ENCODE results near the gene JHY. TPM values are rescaled to one million over a fixed set of nuclear protein-coding genes. Genes with fewer than 3 reads are reported as not detected.
"Not testable (repeated sequence)": the region's sequence is repeated elsewhere in the genome, so short reads cannot be mapped to it uniquely, and the experiment has no call there.

Gene JHY
- total RNA-seq, 1 experiment from 2014 or later, result 0.79 TPM

- Mint-ChIP-seq H3K4me1 (no peaks in the 10 kb centered on the region), H3K36me3 (ENCODE audit: insufficient read depth in 1 of 3, low read depth in 3 of 3) (no peaks in the 10 kb centered on the region), H3K9me3 (no peaks in the 10 kb centered on the region), H3K27me3 (ENCODE audit: low read depth) (peaks cover 7% of the 10 kb centered on the region), H3K4me3 (no peak overlapping the region), H3K27ac (no peak overlapping the region)
- Histone ChIP-seq H2BK120ac (ENCODE audit: low read depth, low read length, poor library complexity, severe bottlenecking) (no peak overlapping the region), H3K14ac (ENCODE audit: insufficient read depth, low read length) (no peak overlapping the region), H2BK20ac (ENCODE audit: low read depth, low read length, poor library complexity, severe bottlenecking) (no peak overlapping the region), H3K27me3 (ENCODE audit: insufficient read depth, low read length) (no peaks in the 10 kb centered on the region), H3K79me2 (ENCODE audit: insufficient read depth, low read length) (no peaks in the 10 kb centered on the region), H4K8ac (replicated peaks; ENCODE audit: insufficient read length, low read depth, low read length) (no peak overlapping the region), H2AK5ac (ENCODE audit: insufficient read length, low read length) (no peak overlapping the region), H3K56ac (ENCODE audit: insufficient read length, low read depth, low read length) (no peak overlapping the region), H3K4ac (ENCODE audit: low read depth, low read length) (no peak overlapping the region), H3K4me2 (ENCODE audit: insufficient read depth, insufficient read length, low read length) (no peak overlapping the region), H3K79me1 (ENCODE audit: insufficient read depth, low read depth, low read length, poor library complexity, severe bottlenecking) (no peaks in the 10 kb centered on the region), H3K18ac (ENCODE audit: insufficient read length, low read depth, low read length) (no peak overlapping the region), H3K4me1 (ENCODE audit: insufficient read depth, low read length) (no peaks in the 10 kb centered on the region), H4K5ac (ENCODE audit: insufficient read length, low read depth, low read length) (no peak overlapping the region), H4K20me1 (ENCODE audit: control insufficient read depth, insufficient read depth, insufficient read length) (no peaks in the 10 kb centered on the region), H4K91ac (ENCODE audit: insufficient read length, low read depth, low read length) (no peak overlapping the region), H2BK15ac (ENCODE audit: low read depth, low read length) (no peak overlapping the region), H3K9me3 (ENCODE audit: control insufficient read depth, low read depth, low read length) (no peaks in the 10 kb centered on the region), H3K9ac (ENCODE audit: extremely low read depth, insufficient read length, low read length) (no peak overlapping the region), H3K27ac (ENCODE audit: insufficient read length, low read depth, low read length) (no peak overlapping the region), H2BK5ac (ENCODE audit: insufficient read length, low read length) (no peak overlapping the region), H2AFZ (ENCODE audit: low read length) (no peak overlapping the region), H3K23ac (ENCODE audit: insufficient read length, low read depth, low read length) (no peak overlapping the region), H2BK12ac (ENCODE audit: insufficient read length, low read depth, low read length) (no peak overlapping the region), H3K23me2 (ENCODE audit: insufficient read length, low read depth, low read length, poor library complexity, severe bottlenecking) (no peaks in the 10 kb centered on the region), H3T11ph (ENCODE audit: low read length) (no peak overlapping the region)
- TF ChIP-seq, protein P1, sequence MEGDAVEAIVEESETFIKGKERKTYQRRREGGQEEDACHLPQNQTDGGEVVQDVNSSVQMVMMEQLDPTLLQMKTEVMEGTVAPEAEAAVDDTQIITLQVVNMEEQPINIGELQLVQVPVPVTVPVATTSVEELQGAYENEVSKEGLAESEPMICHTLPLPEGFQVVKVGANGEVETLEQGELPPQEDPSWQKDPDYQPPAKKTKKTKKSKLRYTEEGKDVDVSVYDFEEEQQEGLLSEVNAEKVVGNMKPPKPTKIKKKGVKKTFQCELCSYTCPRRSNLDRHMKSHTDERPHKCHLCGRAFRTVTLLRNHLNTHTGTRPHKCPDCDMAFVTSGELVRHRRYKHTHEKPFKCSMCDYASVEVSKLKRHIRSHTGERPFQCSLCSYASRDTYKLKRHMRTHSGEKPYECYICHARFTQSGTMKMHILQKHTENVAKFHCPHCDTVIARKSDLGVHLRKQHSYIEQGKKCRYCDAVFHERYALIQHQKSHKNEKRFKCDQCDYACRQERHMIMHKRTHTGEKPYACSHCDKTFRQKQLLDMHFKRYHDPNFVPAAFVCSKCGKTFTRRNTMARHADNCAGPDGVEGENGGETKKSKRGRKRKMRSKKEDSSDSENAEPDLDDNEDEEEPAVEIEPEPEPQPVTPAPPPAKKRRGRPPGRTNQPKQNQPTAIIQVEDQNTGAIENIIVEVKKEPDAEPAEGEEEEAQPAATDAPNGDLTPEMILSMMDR (conservative IDR thresholded peaks at IDR 0.05), result no peak
- WGBS (ENCODE audit: extremely low coverage, insufficient read length, low lambda C conversion rate), result no CpG with 5 or more reads among the region's 1 CpG
- no peak for DNase-seq
Observed at GRCh38 chr11:122862091-122862490, 20.5 kb upstream of the JHY start.

DNA sequence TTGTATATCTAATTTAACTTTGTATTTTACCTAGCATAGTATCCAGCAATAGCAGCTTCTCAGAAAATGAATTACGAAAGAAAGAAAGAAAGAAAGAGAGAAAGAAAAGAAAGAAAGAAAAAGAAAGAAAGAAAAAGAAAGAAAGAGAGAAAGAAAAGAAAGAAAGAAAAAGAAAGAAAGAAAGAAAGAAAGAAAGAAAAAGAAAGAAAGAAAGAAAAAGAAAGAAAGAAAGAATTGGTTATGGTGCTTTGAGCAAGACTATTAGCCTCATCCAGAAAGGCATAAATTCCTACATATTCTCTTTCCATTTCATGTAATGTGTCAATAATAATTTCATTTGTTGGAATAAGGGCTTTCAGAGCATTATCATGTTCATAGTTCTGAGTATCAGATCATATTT, 19.4 kb upstream of the JHY start:
- H3K27ac Mint-ChIP-seq; H3K4me1 Mint-ChIP-seq; H2BK15ac ChIP-seq (ENCODE audit: low read depth, low read length); H3K9ac ChIP-seq (ENCODE audit: extremely low read depth, insufficient read length, low read length); H3K4me3 Mint-ChIP-seq; H4K5ac ChIP-seq (ENCODE audit: insufficient read length, low read depth, low read length); H4K91ac ChIP-seq (ENCODE audit: insufficient read length, low read depth, low read length); H2BK20ac ChIP-seq (ENCODE audit: low read depth, low read length, poor library complexity, severe bottlenecking); H3K36me3 Mint-ChIP-seq (ENCODE audit: insufficient read depth in 1 of 3, low read depth in 3 of 3); H4K8ac ChIP-seq (replicated peaks; ENCODE audit: insufficient read length, low read depth, low read length); H3K18ac ChIP-seq (ENCODE audit: insufficient read length, low read depth, low read length); H2BK12ac ChIP-seq (ENCODE audit: insufficient read length, low read depth, low read length); H3K79me2 ChIP-seq (ENCODE audit: insufficient read depth, low read length); H3K27ac ChIP-seq (ENCODE audit: insufficient read length, low read depth, low read length); H3K4me1 ChIP-seq (ENCODE audit: insufficient read depth, low read length); H3K4me2 ChIP-seq (ENCODE audit: insufficient read depth, insufficient read length, low read length); H2BK120ac ChIP-seq (ENCODE audit: low read depth, low read length, poor library complexity, severe bottlenecking); H3K23me2 ChIP-seq (ENCODE audit: insufficient read length, low read depth, low read length, poor library complexity, severe bottlenecking); H3K9me3 ChIP-seq (ENCODE audit: control insufficient read depth, low read depth, low read length); H3T11ph ChIP-seq (ENCODE audit: low read length); H3K56ac ChIP-seq (ENCODE audit: insufficient read length, low read depth, low read length); H2BK5ac ChIP-seq (ENCODE audit: insufficient read length, low read length); H3K9me3 Mint-ChIP-seq; H3K4ac ChIP-seq (ENCODE audit: low read depth, low read length); H2AK5ac ChIP-seq (ENCODE audit: insufficient read length, low read length); H2AFZ ChIP-seq (ENCODE audit: low read length); H3K27me3 Mint-ChIP-seq (ENCODE audit: low read depth); H3K27me3 ChIP-seq (ENCODE audit: insufficient read depth, low read length); H3K79me1 ChIP-seq (ENCODE audit: insufficient read depth, low read depth, low read length, poor library complexity, severe bottlenecking); DNase-seq; H4K20me1 ChIP-seq (ENCODE audit: control insufficient read depth, insufficient read depth, insufficient read length); H3K23ac ChIP-seq (ENCODE audit: insufficient read length, low read depth, low read length); H3K14ac ChIP-seq (ENCODE audit: insufficient read depth, low read length): not testable (repeated sequence)
- WGBS (ENCODE audit: extremely low coverage, insufficient read length, low lambda C conversion rate), result no CpG with 5 or more reads among the region's 1 CpG
